ENCODE data around the gene STIMATE.

The STIMATE gene

DNA sequence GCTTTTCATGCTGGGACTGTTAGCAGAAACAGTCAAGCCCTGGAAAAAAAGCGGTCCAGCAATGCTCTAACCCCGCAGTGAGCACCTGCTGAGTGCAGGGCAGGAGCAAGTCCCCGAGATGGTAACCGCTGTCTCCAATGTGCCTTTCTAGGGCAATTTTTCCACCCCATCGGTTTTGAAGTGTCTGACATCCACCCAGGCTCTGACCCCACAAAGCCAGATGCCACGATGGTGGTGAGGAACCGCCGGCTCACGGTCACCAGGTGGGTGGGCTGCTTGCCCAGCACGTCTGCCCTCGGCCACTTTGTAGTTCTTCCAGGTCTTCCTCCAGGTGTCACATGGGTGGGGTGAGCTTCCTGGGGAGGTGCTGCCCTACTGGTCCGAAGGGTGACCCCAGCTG is 106.0 kb downstream of the STIMATE start:
- H3K27me3 ChIP-seq (ENCODE audit: control insufficient read depth, low read length) = no peaks in the 10 kb centered on the region
- H3K27ac ChIP-seq (ENCODE audit: low read depth, low read length) = no peak overlapping the region

GRCh38 chr3:52790741-52791140 is 106.6 kb downstream of the STIMATE start:
- Histone ChIP-seq H3K4me1 (ENCODE audit: control insufficient read depth, low read length) (no peaks in the 10 kb centered on the region), H3K4me3 (ENCODE audit: low read length) (no peak overlapping the region), H3F3A (ENCODE audit: control insufficient read depth, insufficient read depth) (no peaks in the 10 kb centered on the region), H3K27ac (ENCODE audit: low read depth, low read length) (no peak overlapping the region), H3K9me2 (replicated peaks; ENCODE audit: control insufficient read depth, low read length) (no peaks in the 10 kb centered on the region), H3K79me2 (ENCODE audit: control insufficient read depth, low read length) (no peaks in the 10 kb centered on the region), H3K4me2 (ENCODE audit: low read length) (no peak overlapping the region), H4K20me1 (ENCODE audit: control insufficient read depth, insufficient read depth, low read depth, low read length) (no peaks in the 10 kb centered on the region), H3K27me3 (ENCODE audit: control insufficient read depth, low read length) (no peaks in the 10 kb centered on the region), H3K36me3 (ENCODE audit: control insufficient read depth, low read length) (no peaks in the 10 kb centered on the region), H3K9me3 (ENCODE audit: control insufficient read depth, insufficient read depth, low read length) (no peaks in the 10 kb centered on the region)
- no peak for TF ChIP-seq EZH2phosphoT487 (IDR thresholded peaks at IDR 0.05; ENCODE audit: borderline replicate concordance, low read length)
- TF ChIP-seq, protein P1, sequence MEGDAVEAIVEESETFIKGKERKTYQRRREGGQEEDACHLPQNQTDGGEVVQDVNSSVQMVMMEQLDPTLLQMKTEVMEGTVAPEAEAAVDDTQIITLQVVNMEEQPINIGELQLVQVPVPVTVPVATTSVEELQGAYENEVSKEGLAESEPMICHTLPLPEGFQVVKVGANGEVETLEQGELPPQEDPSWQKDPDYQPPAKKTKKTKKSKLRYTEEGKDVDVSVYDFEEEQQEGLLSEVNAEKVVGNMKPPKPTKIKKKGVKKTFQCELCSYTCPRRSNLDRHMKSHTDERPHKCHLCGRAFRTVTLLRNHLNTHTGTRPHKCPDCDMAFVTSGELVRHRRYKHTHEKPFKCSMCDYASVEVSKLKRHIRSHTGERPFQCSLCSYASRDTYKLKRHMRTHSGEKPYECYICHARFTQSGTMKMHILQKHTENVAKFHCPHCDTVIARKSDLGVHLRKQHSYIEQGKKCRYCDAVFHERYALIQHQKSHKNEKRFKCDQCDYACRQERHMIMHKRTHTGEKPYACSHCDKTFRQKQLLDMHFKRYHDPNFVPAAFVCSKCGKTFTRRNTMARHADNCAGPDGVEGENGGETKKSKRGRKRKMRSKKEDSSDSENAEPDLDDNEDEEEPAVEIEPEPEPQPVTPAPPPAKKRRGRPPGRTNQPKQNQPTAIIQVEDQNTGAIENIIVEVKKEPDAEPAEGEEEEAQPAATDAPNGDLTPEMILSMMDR (IDR thresholded peaks at IDR 0.05; ENCODE audit: low read depth, low read length, poor library complexity, severe bottlenecking) = no peak

More for the DNA sequence above, 106.0 kb downstream of the STIMATE start:
- no peak for TF ChIP-seq EZH2phosphoT487 (IDR thresholded peaks at IDR 0.05; ENCODE audit: borderline replicate concordance, low read length)
- TF ChIP-seq, protein P1 (IDR thresholded peaks at IDR 0.05; ENCODE audit: low read depth, low read length, poor library complexity, severe bottlenecking) = no peak
- Histone ChIP-seq H3K9me2 (replicated peaks; ENCODE audit: control insufficient read depth, low read length) (no peaks in the 10 kb centered on the region), H3K9me3 (ENCODE audit: control insufficient read depth, insufficient read depth, low read length) (no peaks in the 10 kb centered on the region), H4K20me1 (ENCODE audit: control insufficient read depth, insufficient read depth, low read depth, low read length) (no peaks in the 10 kb centered on the region), H3F3A (ENCODE audit: control insufficient read depth, insufficient read depth) (no peaks in the 10 kb centered on the region), H3K4me1 (ENCODE audit: control insufficient read depth, low read length) (no peaks in the 10 kb centered on the region), H3K36me3 (ENCODE audit: control insufficient read depth, low read length) (no peaks in the 10 kb centered on the region), H3K4me3 (ENCODE audit: low read length) (no peak overlapping the region), H3K4me2 (ENCODE audit: low read length) (no peak overlapping the region), H3K79me2 (ENCODE audit: control insufficient read depth, low read length) (no peaks in the 10 kb centered on the region)

DNA sequence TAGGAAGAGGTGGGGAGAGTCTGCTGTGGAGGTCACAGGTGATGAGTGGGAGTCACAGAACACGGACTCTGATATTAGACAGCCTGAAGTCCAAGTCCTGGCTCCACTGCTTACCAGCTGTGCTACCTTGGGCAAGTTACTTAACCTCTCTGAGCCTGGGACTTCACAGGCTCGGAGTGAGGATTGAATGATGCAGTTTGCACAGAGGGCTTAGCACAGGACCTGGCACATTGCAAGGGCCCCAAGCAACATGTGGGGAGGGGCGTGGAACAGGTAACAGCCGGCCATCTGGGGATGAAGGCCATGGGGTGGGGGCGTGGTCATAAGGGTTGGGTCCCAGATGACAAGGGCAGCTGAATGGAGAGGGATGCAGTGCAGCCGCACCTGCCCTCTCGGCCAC is 107.0 kb downstream of the STIMATE start:
- Histone ChIP-seq H3K9me3 (ENCODE audit: control insufficient read depth, insufficient read depth, low read length) (no peaks in the 10 kb centered on the region), H3K4me1 (ENCODE audit: control insufficient read depth, low read length) (no peaks in the 10 kb centered on the region), H3K36me3 (ENCODE audit: control insufficient read depth, low read length) (no peaks in the 10 kb centered on the region)

More for the DNA sequence above, 107.0 kb downstream of the STIMATE start:
- no peaks in the 10 kb centered on the region for H3K27me3 ChIP-seq (ENCODE audit: control insufficient read depth, low read length)
- H3F3A ChIP-seq (ENCODE audit: control insufficient read depth, insufficient read depth) = no peaks in the 10 kb centered on the region
- no peak overlapping the region for H3K4me3 ChIP-seq (ENCODE audit: low read length)
- H3K4me2 ChIP-seq (ENCODE audit: low read length) = no peak overlapping the region
- H3K9me2 ChIP-seq (replicated peaks; ENCODE audit: control insufficient read depth, low read length) = no peaks in the 10 kb centered on the region
- H4K20me1 ChIP-seq (ENCODE audit: control insufficient read depth, insufficient read depth, low read depth, low read length) = no peaks in the 10 kb centered on the region
- no peaks in the 10 kb centered on the region for H3K79me2 ChIP-seq (ENCODE audit: control insufficient read depth, low read length)
- no peak for TF ChIP-seq EZH2phosphoT487 (IDR thresholded peaks at IDR 0.05; ENCODE audit: borderline replicate concordance, low read length)
- TF ChIP-seq, protein P1 (IDR thresholded peaks at IDR 0.05; ENCODE audit: low read depth, low read length, poor library complexity, severe bottlenecking) = no peak
- no peak overlapping the region for H3K27ac ChIP-seq (ENCODE audit: low read depth, low read length)
